GM12865 (cell line): ENCODE measurements around the gene RABEPK.
"Not testable (repeated sequence)": the region's sequence is repeated elsewhere in the genome, so short reads cannot be mapped to it uniquely, and the experiment has no call there.

ENCODE experiments used
- DNase-seq: peaks from one replicate; pipeline ENCODE4 v3.0.0; 2010; ENCODE audit warnings: low read depth
- H3K4me3 ChIP-seq: 2 replicates; pipeline ENCODE4 v1.5.1; 2011; ENCODE audit warnings: mild to moderate bottlenecking, low read depth, low read length, control low read depth
- TF ChIP-seq, protein P1 (sequence below): IDR thresholded peaks from 2 replicates; pipeline ENCODE4 v1.5.1; 2011; ENCODE audit warnings: low read length, control low read depth, low read depth, inconsistent platforms; ENCODE audit not compliant: insufficient read depth; ENCODE audit errors: missing control alignments

The RABEPK gene

DNA sequence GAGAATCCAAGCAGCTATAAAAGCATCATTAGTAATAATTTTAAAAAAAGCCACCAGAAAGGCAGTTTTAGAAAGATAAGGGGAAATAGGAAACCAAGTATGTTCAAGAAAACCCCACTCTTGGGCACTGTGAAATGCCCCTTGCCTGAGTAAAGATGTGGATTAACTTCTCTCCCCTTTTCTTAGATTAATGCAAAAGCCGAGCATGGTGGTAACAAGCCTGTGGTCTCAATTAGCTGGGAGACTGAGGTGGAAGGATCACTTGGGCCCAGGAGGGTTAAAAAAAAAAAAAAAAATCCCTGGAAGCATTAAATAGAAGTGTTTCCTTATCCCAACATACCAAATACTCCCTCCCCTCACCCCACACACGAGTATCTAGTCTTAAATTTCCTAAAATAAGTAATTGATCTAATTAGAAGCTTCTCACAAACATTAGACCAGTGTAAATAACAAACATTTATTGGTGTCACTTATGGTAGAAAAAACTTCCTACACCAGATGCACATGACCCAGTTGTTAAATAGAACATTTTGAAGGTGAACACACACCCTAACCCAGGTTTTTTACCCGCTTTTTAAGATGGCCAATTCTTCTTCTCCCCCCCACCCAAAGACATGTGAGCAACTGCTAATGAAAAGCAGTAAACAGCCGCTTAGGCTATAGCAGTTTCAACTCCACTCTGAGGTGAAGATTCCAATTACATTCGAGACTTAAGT, 35.6 kb downstream of the RABEPK start:
- no peak overlapping the region for H3K4me3 ChIP-seq
- no peak for DNase-seq

DNA sequence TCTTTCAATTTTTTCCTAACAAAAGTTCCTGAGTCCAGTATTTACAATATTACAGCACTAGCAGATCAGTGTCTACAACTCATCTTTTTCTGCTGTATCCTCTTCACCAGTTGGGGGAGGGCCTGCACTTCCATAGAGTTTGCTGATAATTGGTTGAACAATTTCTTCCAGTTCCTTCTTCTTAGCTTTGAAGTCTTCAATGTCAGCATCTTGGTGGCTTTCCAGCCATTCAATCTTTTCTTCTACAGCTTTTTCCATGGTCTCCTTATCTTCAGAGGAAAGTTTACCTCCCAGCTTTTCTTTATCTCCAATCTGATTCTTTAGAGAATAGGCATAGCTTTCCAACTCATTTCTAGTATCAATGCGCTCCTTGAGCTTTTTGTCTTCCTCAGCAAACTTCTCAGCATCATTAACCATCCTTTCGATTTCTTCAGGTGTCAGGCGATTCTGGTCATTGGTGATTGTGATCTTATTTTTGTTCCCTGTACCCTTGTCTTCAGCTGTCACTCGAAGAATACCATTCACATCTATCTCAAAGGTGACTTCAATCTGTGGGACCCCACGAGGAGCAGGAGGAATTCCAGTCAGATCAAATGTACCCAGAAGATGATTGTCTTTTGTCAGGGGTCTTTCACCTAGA, 36.3 kb downstream of the RABEPK start:
- not testable (repeated sequence) for DNase-seq, H3K4me3 ChIP-seq

More for the DNA sequence above, 35.6 kb downstream of the RABEPK start:
- TF ChIP-seq, protein P1, sequence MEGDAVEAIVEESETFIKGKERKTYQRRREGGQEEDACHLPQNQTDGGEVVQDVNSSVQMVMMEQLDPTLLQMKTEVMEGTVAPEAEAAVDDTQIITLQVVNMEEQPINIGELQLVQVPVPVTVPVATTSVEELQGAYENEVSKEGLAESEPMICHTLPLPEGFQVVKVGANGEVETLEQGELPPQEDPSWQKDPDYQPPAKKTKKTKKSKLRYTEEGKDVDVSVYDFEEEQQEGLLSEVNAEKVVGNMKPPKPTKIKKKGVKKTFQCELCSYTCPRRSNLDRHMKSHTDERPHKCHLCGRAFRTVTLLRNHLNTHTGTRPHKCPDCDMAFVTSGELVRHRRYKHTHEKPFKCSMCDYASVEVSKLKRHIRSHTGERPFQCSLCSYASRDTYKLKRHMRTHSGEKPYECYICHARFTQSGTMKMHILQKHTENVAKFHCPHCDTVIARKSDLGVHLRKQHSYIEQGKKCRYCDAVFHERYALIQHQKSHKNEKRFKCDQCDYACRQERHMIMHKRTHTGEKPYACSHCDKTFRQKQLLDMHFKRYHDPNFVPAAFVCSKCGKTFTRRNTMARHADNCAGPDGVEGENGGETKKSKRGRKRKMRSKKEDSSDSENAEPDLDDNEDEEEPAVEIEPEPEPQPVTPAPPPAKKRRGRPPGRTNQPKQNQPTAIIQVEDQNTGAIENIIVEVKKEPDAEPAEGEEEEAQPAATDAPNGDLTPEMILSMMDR, result no peak

DNA sequence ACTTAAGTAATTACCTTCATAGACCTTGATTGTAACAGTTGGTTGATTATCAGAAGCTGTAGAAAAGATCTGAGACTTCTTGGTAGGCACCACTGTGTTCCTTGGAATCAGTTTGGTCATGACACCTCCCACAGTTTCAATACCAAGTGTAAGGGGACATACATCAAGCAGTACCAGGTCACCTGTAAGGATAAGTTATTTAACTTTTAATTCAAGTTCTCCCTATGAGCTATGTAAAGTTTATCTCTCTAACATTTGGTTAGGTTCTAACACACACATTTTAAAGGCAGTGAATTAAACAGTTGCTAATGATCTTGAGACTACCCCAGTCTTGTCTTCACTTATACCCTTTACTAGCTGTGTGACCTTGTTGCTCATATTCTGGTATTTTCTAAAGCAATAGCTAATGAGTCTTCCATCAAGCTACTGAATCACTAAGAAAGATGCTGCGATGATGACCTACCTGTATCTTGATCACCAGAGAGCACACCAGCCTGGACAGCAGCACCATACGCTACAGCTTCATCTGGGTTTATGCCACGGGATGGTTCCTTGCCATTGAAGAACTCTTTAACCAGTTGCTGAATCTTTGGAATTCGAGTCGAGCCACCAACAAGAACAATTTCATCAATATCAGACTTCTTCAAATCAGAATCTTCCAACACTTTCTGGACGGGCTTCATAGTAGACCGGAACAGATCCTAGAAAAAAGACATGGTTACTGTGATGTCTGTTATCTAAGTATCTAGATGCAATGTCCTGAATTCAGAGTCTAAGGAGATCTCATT, 38.0 kb downstream of the RABEPK start:
- DNase-seq, result no peak
- TF ChIP-seq, protein P1, result no peak
- H3K4me3 ChIP-seq, result peak overlapping the region; percentile 91

DNA sequence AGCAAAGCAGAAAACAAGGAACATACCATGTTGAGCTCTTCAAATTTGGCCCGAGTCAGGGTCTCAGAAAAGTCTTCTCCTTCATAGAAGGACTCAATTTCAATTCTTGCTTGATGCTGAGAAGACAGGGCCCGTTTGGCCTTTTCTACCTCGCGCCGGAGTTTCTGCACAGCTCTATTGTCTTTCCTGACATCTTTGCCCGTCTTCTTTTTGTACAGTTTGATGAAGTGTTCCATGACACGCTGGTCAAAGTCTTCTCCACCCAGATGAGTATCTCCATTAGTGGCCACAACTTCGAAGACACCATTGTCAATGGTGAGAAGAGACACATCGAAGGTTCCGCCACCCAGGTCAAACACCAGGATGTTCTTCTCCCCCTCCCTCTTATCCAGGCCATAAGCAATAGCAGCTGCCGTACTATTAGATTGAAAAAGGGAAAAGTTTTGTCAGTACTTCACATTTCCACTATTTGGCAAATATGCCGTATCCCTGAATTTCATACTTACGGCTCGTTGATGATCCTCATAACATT, 38.6 kb downstream of the RABEPK start:
- H3K4me3 ChIP-seq, result peak overlapping the region; percentile 91
- TF ChIP-seq, protein P1, result no peak
- DNase-seq, result no peak

DNA sequence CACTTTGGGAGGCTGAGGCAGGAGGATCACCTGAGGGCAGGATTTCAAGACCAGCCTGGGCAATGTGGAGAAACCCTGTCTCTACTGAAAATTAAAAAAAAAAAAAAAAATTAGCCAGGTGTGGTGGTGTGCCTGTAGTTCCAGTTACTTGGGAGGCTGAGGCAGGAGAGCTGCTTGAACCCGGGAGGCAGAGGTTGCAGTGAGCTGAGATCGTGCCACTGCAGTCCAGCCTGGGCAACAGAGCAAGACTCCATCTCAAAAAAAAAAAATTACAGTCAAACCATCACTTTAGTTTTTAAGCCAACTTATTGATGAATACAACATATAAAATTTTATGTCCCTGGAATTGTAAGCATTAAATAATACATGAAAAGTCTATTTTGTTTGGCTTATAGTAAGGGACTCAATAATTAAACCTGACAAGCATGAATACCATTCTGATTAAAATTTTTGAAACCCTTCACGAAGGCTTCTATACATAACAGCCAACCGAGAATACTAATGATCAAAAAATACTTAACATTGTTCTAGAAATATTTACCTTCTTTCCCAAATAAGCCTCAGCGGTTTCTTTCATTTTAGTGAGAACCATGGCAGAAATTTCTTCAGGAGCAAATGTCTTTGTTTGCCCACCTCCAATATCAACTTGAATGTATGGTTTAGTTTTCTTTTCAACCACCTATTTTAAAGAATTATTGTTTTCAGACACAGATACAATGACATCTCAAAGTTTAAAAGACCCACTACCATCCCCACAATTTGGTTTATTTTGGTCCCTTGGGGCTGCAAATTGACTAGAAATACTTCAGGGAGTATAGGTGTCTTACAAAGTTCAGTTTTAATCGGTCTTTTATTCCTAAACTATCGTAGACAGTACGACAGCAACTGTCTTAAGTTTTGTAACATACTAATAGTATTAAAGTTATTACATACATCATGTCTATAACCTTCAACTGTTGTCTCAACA, 39.6 kb downstream of the RABEPK start:
- peak overlapping the region; percentile 91 for H3K4me3 ChIP-seq
- TF ChIP-seq, protein P1, result no peak

DNA sequence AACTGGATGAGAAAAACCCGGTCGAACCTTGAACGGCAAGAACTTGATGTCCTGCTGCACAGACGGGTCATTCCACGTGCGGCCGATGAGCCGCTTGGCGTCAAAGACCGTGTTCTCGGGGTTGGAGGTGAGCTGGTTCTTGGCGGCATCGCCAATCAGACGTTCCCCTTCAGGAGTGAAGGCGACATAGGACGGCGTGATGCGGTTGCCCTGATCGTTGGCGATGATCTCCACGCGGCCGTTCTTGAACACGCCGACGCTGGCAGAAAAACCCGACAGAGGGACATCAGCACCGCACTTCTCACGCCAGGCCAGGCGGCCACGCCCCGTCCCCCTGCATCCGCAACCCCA, 40.3 kb downstream of the RABEPK start:
- H3K4me3 ChIP-seq, result peak overlapping the region; percentile 91
- TF ChIP-seq, protein P1, result no peak
- DNase-seq, result peak; percentile 61

More for the DNA sequence above, 39.6 kb downstream of the RABEPK start:
- no peak for DNase-seq
